Mesodermal cell (in vitro differentiated cells): ENCODE results near the gene KPNA3.
A peak's percentile ranks its signal among the peaks of the same experiment; 100 is the strongest.
"Not testable (repeated sequence)": the region's sequence is repeated elsewhere in the genome, so short reads cannot be mapped to it uniquely, and the experiment has no call there.

Source experiments
- H3K27ac ChIP-seq: 2 replicates; pipeline ENCODE4 v1.7.0; 2013; ENCODE audit warnings: mild to moderate bottlenecking, low read depth, low read length, moderate library complexity; ENCODE audit not compliant: severe bottlenecking
- H3K36me3 ChIP-seq: 2 replicates; pipeline ENCODE4 v1.7.1; 2013; ENCODE audit warnings: mild to moderate bottlenecking, low read length, moderate library complexity; ENCODE audit not compliant: control insufficient read depth, insufficient read depth
- H3K4me1 ChIP-seq: one replicate; pipeline ENCODE4 v1.7.1; 2013; ENCODE audit warnings: mild to moderate bottlenecking, low read length; ENCODE audit not compliant: insufficient read depth, control insufficient read depth, poor library complexity, severe bottlenecking
- H3K4me3 ChIP-seq: 2 replicates; pipeline ENCODE4 v1.7.0; 2013; ENCODE audit warnings: low read length, control low read depth, mild to moderate bottlenecking; ENCODE audit not compliant: insufficient read depth, poor library complexity, severe bottlenecking; ENCODE audit errors: extremely low read depth
- H3K9me3 ChIP-seq: 2 replicates; pipeline ENCODE4 v1.7.1; 2013; ENCODE audit warnings: mild to moderate bottlenecking, low read length, moderate library complexity; ENCODE audit not compliant: control insufficient read depth
- WGBS, 2 experiments: methylation state at CpG; one replicate each; pipeline ENCODE4 v1.1.5; 2013; ENCODE audit warnings: missing lambda C conversion rate in 2 of 2; ENCODE audit not compliant: insufficient coverage in 2 of 2; 5-methylcytosine and 5-hydroxymethylcytosine counted together

The KPNA3 gene

DNA sequence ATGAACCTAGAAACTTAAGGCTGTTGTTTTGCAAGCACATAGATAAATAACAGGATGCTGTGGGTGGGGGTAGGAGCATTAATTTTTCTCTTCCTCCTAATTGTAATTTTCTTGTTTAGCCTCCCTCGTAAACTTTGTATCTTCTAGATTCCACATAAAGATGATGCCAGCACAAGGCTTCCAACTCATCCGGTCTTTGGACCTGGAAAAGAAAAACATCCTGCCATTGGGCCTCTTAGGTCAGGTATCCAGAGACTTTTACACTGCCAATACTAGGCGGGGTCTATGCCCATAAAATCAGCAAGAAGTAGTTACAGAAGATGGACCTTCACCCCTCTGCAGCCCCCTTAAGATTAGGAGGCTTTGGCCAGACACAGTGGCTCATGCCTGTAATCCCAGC, 35.4 kb upstream of the KPNA3 start:
- no peaks in the 10 kb centered on the region for H3K36me3 ChIP-seq
- H3K4me3 ChIP-seq: no peak overlapping the region
- H3K27ac ChIP-seq: no peak overlapping the region
- H3K9me3 ChIP-seq: no peaks in the 10 kb centered on the region
- no peaks in the 10 kb centered on the region for H3K4me1 ChIP-seq
- WGBS, 2 experiments: 80 to 85% methylated on average over 2 of the region's 3 CpGs

DNA sequence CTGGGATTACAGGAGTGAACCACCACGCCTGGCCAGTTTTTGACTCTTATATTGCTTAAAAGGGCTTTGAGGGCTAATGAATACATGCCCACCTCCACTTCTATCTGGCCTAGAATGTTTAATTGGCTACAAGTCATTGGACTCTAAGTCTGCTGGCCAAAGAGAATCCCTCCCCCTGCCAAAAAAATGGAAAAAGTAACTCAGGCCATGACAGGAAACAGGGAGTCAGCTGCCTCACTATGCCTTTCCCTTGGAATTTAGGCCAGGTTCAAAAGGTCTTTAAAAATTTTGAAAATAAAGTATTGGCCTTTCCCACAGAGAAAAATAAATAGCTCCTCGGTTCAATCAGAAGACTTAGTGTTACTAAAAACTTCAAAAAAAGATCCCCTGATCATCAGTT, 34.9 kb upstream of the KPNA3 start:
- Histone ChIP-seq H3K4me3 (no peak overlapping the region), H3K36me3 (no peaks in the 10 kb centered on the region), H3K27ac (no peak overlapping the region), H3K4me1 (no peaks in the 10 kb centered on the region), H3K9me3 (no peaks in the 10 kb centered on the region)
- WGBS, 2 experiments: 60% methylated on average over 1 of the region's 2 CpGs; no CpG with 5 or more reads in 1 of the 2 experiments

DNA sequence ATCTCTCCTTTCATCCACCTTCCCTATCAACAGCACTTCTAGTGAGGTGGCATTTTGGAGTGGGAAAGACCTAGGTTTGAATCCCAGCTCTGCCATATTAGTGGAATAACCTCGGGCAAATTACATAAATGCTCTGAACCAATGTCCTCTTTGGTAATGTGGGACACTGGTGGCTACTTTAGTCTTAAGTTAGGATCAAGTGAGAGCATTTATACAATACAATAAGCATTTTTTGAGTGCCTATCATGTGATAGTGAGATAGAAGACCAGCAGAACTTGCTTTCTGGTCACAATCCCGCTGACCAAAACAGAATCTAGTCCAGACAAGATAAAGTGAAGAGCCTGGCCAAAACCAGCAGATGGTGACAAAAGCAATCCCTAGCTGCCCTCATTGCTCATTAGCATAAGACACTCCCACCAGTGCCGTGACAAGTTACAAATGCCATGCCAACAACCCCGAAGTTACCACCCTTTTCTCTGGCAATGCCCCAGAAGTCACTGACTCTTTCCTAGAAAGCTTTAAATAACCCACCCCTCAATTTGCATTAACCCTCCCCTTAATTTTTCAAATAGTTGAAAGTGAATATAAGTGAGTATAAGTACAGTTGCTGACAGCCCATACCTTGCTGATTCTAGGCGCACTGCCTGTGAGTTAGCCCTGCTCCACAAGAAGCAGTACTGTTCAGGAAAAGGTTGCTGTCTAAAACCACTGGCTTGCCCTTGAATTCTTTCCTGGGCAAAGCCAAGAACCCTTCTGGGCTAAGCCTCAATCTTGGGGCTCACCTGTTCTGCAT, 28.9 kb upstream of the KPNA3 start:
- no peaks in the 10 kb centered on the region for H3K4me1 ChIP-seq
- H3K36me3 ChIP-seq: no peaks in the 10 kb centered on the region
- no peak overlapping the region for H3K27ac ChIP-seq
- H3K9me3 ChIP-seq: peaks cover 3% of the 10 kb centered on the region
- WGBS, 2 experiments: 73 to 96% methylated on average over 3 to 4 of the region's 5 CpGs
- no peak overlapping the region for H3K4me3 ChIP-seq

DNA sequence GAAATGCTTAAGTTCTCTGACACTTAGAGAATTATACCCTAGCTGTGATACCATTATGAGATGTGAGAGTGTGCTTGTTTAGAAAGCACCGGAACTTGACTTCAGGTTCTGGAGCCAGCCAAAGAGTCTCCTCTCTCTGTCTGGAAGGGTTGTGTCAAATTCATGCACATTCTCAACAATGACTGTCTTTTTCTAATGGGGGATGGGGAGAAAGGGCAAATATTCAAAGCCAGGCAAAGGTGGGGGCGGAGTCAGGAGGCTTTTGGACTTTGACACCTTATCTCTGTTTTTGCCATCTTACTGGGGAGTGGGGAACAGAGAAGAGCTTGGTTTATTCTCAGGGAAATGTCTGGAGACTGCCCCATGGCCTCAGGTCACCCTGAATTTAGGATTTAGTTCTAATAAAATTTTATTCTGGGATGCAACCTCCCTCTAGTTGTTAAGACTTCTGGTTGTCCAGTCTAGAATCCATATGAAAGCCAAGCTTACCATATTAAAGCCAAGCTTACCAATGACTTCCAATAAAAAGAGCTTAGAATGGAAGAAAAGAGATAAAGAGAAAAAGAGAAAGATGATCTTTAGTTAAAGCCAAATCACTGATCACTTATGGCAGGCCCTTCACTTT, 28.2 kb upstream of the KPNA3 start:
- no peaks in the 10 kb centered on the region for H3K4me1 ChIP-seq
- WGBS, 2 experiments: 92 to 100% methylated on average over 2 of the region's 2 CpGs
- no peak overlapping the region for H3K27ac ChIP-seq
- H3K9me3 ChIP-seq: peaks cover 3% of the 10 kb centered on the region
- no peaks in the 10 kb centered on the region for H3K36me3 ChIP-seq
- H3K4me3 ChIP-seq: no peak overlapping the region

- H3K27ac ChIP-seq, H3K4me3 ChIP-seq, H3K9me3 ChIP-seq, H3K4me1 ChIP-seq, H3K36me3 ChIP-seq: not testable (repeated sequence)
- 93 to 94% methylated on average over 2 to 3 of the region's 4 CpGs for WGBS, 2 experiments
These were observed 23.6 kb upstream of the KPNA3 start for GRCh38 chr13:49816047-49816446.

GRCh38 chr13:49814551-49815270, 22.2 kb upstream of the KPNA3 start:
- no peaks in the 10 kb centered on the region for H3K9me3 ChIP-seq
- H3K4me1 ChIP-seq: peaks cover 3% of the 10 kb centered on the region
- no peak overlapping the region for H3K27ac ChIP-seq
- H3K4me3 ChIP-seq: no peak overlapping the region
- no peaks in the 10 kb centered on the region for H3K36me3 ChIP-seq
- 83 to 87% methylated on average over 4 to 6 of the region's 7 CpGs for WGBS, 2 experiments

DNA sequence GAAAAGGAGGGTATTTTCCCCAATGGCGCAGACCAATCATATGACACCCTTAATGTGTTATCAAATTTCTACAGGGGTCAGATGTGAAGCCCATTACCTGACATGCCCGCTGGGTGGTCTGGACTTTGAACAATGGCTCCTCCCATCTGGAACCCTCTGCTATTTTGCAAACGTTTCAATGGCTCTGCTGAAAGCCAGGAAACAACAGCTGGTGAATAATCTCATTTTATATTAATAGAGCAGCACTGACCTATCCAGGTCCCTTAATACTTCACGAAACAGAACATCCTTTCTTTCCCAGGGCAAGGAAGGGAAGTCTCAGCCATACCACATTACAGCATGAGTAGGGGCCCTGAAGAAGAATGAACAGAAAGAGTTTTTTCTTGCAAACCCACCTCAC, 20.3 kb upstream of the KPNA3 start:
- WGBS, 2 experiments: 89 to 100% methylated on average over 1 of the region's 4 CpGs
- H3K36me3 ChIP-seq: no peaks in the 10 kb centered on the region
- H3K4me3 ChIP-seq: no peak overlapping the region
- H3K27ac ChIP-seq: no peak overlapping the region
- peaks cover 3% of the 10 kb centered on the region for H3K4me1 ChIP-seq
- H3K9me3 ChIP-seq: no peaks in the 10 kb centered on the region

GRCh38 chr13:49811527-49811908, 19.0 kb upstream of the KPNA3 start:
- no CpG with 5 or more reads among the region's 4 CpGs for WGBS, 2 experiments
- Histone ChIP-seq H3K9me3 (no peaks in the 10 kb centered on the region), H3K4me1 (peaks cover 3% of the 10 kb centered on the region), H3K27ac (peak overlapping the region; percentile 37), H3K36me3 (no peaks in the 10 kb centered on the region), H3K4me3 (no peak overlapping the region)

DNA sequence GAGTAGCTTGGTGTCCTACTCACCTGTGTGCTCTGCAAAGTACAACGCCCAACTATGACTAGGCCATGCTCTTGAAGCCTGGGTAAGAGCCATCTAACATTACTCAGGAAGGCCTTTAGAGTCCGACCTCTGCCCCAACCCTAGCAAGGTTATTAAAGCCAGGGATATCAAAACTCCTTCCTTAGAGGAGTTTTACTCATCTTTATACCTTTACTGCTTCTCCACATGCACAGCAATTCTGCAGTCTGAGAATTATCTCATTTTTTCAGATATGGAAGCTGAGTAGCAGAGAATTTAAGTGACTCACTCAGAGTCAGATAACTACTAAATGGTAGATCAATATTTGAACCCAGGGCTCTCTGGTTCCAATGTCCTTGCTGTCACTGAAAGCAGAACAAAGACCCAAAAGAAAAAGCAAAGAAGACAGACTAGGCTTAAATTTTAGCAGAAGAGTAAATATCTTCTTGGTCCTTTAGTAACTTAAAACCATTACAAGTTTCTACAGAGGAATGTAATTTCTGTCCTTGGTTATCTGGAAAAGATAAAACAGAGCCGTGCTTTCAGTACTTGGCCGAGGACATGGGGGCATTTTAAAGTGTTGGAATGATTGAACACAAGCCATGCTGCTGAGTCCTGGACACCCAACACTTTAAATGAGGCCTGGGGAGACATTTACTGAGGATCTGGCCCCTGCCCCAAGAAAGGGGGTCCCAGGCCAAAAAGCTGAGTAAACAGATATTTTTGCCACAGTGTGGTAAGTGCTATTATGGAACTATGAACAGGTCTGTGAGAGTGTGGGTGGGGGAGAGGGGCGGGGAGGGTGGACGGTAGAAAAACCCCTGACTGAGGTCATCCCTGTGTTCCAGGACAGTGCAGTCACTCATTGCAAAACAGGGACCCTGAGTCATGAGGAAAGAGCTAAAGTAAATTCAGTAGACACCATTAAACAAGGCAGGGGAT, 18.4 kb upstream of the KPNA3 start:
- no peak overlapping the region for H3K4me3 ChIP-seq
- H3K4me1 ChIP-seq: peaks cover 3% of the 10 kb centered on the region
- WGBS, 2 experiments: 72 to 96% methylated on average over 4 to 6 of the region's 6 CpGs
- peak overlapping the region; percentile 37 for H3K27ac ChIP-seq
- no peaks in the 10 kb centered on the region for H3K36me3 ChIP-seq
- no peaks in the 10 kb centered on the region for H3K9me3 ChIP-seq

GRCh38 chr13:49807681-49808080, 15.2 kb upstream of the KPNA3 start:
- no peak overlapping the region for H3K4me3 ChIP-seq
- H3K27ac ChIP-seq: no peak overlapping the region
- peaks cover 3% of the 10 kb centered on the region for H3K4me1 ChIP-seq
- WGBS, 2 experiments: 90 to 92% methylated on average over 4 to 5 of the region's 6 CpGs
- H3K9me3 ChIP-seq: no peaks in the 10 kb centered on the region
- H3K36me3 ChIP-seq: no peaks in the 10 kb centered on the region
